PC-9 (cell line): ENCODE measurements around the gene CALML5. TPM values are rescaled to one million over a fixed set of nuclear protein-coding genes. Genes with fewer than 3 reads are reported as not detected.

Source experiments
- BruUV-seq: library from RNA; stranded (reverse); fragments of 400-500 nt; replicated peaks from 2 replicates; lab custom pipeline; 2021; lab: Mats Ljungman, UMichigan
- CTCF ChIA-PET: fragments of 300-600 bp; sonication (Branson Sonifier 250); formaldehyde crosslinking; loops from one replicate; lab custom pipeline; 2022; ENCODE audit warnings: antibody characterized with exemption; lab: Charles Lee
- POLR2A ChIA-PET: fragments of 300-600 bp; sonication (Branson Sonifier 250); formaldehyde crosslinking; loops from one replicate; lab custom pipeline; 2022; ENCODE audit warnings: antibody characterized with exemption; ENCODE audit not compliant: unreplicated experiment; lab: Charles Lee
- DNase-seq, 2 experiments: peaks; one replicate each; pipeline versions ENCODE4 v3.0.0 to v3.0.0-alpha.2; 2015 to 2022; ENCODE audit warnings: mixed read lengths in 1 of 2
- H2AFZ ChIP-seq: fragments of 200-600 bp; sonication (generic); 2 replicates; pipeline ENCODE4 v1.8.1; 2017; ENCODE audit warnings: antibody characterized with exemption
- H3F3A ChIP-seq: fragments of 200-600 bp; sonication (generic); 2 replicates; pipeline ENCODE4 v1.8.1; 2017; ENCODE audit warnings: antibody characterized with exemption, mild to moderate bottlenecking, low read depth; ENCODE audit not compliant: insufficient read depth
- H3K27ac ChIP-seq: fragments of 200-600 bp; sonication (generic); 2 replicates; pipeline ENCODE4 v1.6.1; 2016; ENCODE audit warnings: mixed run types
- H3K27me3 ChIP-seq: fragments of 200-600 bp; sonication (generic); 2 replicates; pipeline ENCODE4 v1.6.1; 2016; ENCODE audit warnings: low read depth, mixed run types; ENCODE audit not compliant: insufficient read depth
- H3K36me3 ChIP-seq: fragments of 200-600 bp; sonication (generic); 2 replicates; pipeline ENCODE4 v1.6.1; 2016; ENCODE audit warnings: low read depth, mixed run types
- H3K4me1 ChIP-seq: fragments of 200-600 bp; sonication (generic); replicated peaks from 2 replicates; pipeline ENCODE4 v1.6.1; 2016; ENCODE audit warnings: mixed run types; ENCODE audit not compliant: insufficient read depth
- H3K4me2 ChIP-seq: fragments of 200-600 bp; sonication (generic); 2 replicates; pipeline ENCODE4 v1.6.1; 2017; ENCODE audit warnings: mixed run types
- H3K4me3 ChIP-seq: fragments of 200-600 bp; sonication (generic); 2 replicates; pipeline ENCODE4 v1.6.1; 2016; ENCODE audit warnings: mixed run types
- H3K79me2 ChIP-seq: fragments of 200-600 bp; sonication (generic); 2 replicates; pipeline ENCODE4 v1.6.1; 2017; ENCODE audit warnings: low read depth, mixed run types
- H3K9me2 ChIP-seq: fragments of 200-600 bp; sonication (generic); 2 replicates; pipeline ENCODE4 v1.8.1; 2017; ENCODE audit warnings: mild to moderate bottlenecking; ENCODE audit not compliant: insufficient read depth
- H3K9me3 ChIP-seq: fragments of 200-600 bp; sonication (generic); 2 replicates; pipeline ENCODE4 v1.8.1; 2016; ENCODE audit warnings: low read depth; ENCODE audit not compliant: insufficient read depth
- H4K20me1 ChIP-seq: fragments of 200-600 bp; sonication (generic); 2 replicates; pipeline ENCODE4 v1.8.1; 2017; ENCODE audit not compliant: insufficient read depth
- EZH2 ChIP-seq: fragments of 200-600 bp; sonication (generic); IDR thresholded peaks from 2 replicates; pipeline ENCODE4 v1.8.0; 2017; ENCODE audit warnings: antibody characterized with exemption, low read depth
- intact Hi-C: fragments of 100-400 bp; cut with micrococcal nuclease; formaldehyde crosslinking; loops from one replicate; pipeline ENCODE4 v1.10.0; 2022; ENCODE audit not compliant: unreplicated experiment
- total RNA-seq: library from RNA; stranded (reverse); gene quantifications from 2 replicates; pipeline ENCODE4 v1.2.3, GENCODE V29; 2021
- TF ChIP-seq, protein P1 (sequence below): fragments of 200-600 bp; sonication (generic); conservative IDR thresholded peaks from 2 replicates; pipeline ENCODE4 v1.6.1; 2017; ENCODE audit warnings: mixed run types, antibody characterized with exemption, mild to moderate bottlenecking, moderate library complexity

CALML5 gene
- total RNA-seq, 1 experiment from 2014 or later, result 3.0 TPM

GRCh38 chr10:5481121-5481520 is 18.2 kb downstream of the CALML5 start:
- no peak for TF ChIP-seq EZH2
- TF ChIP-seq, protein P1, sequence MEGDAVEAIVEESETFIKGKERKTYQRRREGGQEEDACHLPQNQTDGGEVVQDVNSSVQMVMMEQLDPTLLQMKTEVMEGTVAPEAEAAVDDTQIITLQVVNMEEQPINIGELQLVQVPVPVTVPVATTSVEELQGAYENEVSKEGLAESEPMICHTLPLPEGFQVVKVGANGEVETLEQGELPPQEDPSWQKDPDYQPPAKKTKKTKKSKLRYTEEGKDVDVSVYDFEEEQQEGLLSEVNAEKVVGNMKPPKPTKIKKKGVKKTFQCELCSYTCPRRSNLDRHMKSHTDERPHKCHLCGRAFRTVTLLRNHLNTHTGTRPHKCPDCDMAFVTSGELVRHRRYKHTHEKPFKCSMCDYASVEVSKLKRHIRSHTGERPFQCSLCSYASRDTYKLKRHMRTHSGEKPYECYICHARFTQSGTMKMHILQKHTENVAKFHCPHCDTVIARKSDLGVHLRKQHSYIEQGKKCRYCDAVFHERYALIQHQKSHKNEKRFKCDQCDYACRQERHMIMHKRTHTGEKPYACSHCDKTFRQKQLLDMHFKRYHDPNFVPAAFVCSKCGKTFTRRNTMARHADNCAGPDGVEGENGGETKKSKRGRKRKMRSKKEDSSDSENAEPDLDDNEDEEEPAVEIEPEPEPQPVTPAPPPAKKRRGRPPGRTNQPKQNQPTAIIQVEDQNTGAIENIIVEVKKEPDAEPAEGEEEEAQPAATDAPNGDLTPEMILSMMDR, result no peak
- POLR2A ChIA-PET, result no interaction called here
- BruUV-seq, result no TSS peak

DNA sequence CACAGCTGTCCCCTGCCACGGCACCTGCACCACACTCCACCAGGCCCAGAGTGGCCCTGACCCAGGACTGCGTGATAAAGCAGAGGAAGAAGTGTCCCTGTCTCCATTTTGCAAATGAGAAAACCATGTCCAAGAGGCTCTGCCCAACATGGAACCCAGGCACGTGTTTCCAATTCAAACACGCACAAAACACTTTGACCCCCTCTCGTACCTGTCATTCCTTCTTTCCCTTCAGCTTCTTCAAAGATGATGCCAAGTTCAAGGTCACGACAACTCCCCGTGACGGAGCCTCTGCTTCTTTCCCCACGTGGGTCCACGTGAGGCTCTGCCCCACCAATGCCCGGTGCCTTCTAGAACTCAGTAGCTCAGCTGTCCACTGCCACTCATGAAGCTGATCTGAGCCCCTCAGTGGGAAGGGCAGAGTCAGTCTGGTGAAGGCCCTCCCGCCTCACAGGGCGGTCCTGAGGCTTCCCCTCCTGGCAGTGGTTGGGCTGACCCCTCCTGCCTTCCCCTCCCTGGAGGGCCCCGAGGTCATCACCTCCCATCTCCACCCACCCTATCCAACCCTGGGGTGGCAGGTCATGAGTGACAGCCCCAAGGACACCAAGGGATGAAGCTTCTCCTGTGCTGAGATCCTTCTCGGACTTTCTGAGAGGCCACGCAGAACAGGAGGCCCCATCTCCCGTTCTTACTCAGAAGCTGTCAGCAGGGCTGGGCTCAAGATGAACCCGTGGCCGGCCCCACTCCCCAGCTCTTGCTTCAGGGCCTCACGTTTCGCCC is 19.0 kb downstream of the CALML5 start:
- H3K4me2 ChIP-seq, result no peak overlapping the region
- no peaks in the 10 kb centered on the region for H3K9me3 ChIP-seq
- DNase-seq, result no peak
- no peak overlapping the region for H3K27ac ChIP-seq
- no TSS peak for BruUV-seq
- no peaks in the 10 kb centered on the region for H4K20me1 ChIP-seq
- no peak overlapping the region for H3K4me3 ChIP-seq
- no peaks in the 10 kb centered on the region for H3K9me2 ChIP-seq
- no peak overlapping the region for H2AFZ ChIP-seq
- H3K4me1 ChIP-seq, result no peaks in the 10 kb centered on the region
- H3F3A ChIP-seq, result no peaks in the 10 kb centered on the region
- no peak for TF ChIP-seq EZH2
- TF ChIP-seq, protein P1, result no peak
- CTCF ChIA-PET, result interaction anchor here (0.6 kb wide), 1 partner anchor 143 kb away, joined by 4 read pairs; no protein-coding TSS in a partner anchor
- no peaks in the 10 kb centered on the region for H3K79me2 ChIP-seq
- intact Hi-C loops, result no loop called here
- POLR2A ChIA-PET, result no interaction called here
- no peaks in the 10 kb centered on the region for H3K27me3 ChIP-seq
- H3K36me3 ChIP-seq, result no peaks in the 10 kb centered on the region

More at GRCh38 chr10:5481121-5481520, 18.2 kb downstream of the CALML5 start:
- H3K4me3 ChIP-seq, result no peak overlapping the region
- no peaks in the 10 kb centered on the region for H3K36me3 ChIP-seq
- intact Hi-C loops, result no loop called here
- CTCF ChIA-PET, result no interaction called here
- H3K4me2 ChIP-seq, result no peak overlapping the region
- no peaks in the 10 kb centered on the region for H3K9me3 ChIP-seq
- no peak for DNase-seq
- no peaks in the 10 kb centered on the region for H3F3A ChIP-seq
- H4K20me1 ChIP-seq, result no peaks in the 10 kb centered on the region
- no peak overlapping the region for H3K27ac ChIP-seq
- H3K79me2 ChIP-seq, result no peaks in the 10 kb centered on the region
- H3K4me1 ChIP-seq, result no peaks in the 10 kb centered on the region
- H3K9me2 ChIP-seq, result no peaks in the 10 kb centered on the region
- H2AFZ ChIP-seq, result no peak overlapping the region
- H3K27me3 ChIP-seq, result no peaks in the 10 kb centered on the region

DNA sequence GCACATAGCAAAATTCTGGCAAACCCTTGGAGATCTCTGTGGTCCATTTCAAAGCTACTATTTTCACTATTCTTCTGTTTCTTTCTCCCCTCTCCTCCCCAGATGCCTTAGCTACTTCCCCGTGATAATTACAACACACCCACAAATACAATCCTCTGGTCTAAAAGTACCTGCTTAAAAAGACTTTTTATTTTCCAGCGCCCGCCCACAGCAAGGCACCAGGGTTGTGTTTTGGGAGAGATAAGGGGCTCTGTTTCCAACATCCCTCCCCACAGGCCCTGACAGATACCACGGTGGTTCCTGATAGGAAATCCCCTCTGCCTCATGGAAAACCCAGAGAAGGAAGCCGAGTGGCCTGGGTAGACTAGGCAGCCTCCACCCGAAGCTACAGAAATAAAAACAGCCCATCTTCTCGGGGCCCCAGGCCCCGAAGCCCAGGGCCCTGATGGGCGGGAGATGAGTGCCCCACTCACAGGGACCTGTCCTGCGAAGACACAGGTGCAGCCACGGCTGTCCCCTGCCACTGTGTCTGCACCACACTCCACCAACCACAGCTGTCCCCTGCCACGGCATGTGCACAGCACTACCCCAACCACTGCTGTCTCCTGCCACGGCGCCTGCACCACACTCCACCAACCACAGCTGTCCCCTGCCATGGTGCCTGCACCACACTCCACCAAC is 19.7 kb downstream of the CALML5 start:
- no peak for DNase-seq
- H3K36me3 ChIP-seq, result no peaks in the 10 kb centered on the region
- peaks cover 5% of the 10 kb centered on the region; the same call in 1 of the 2 replicates for H3K4me1 ChIP-seq
- no peak overlapping the region for H2AFZ ChIP-seq
- no peak for TF ChIP-seq EZH2
- TF ChIP-seq, protein P1, result no peak
- ChIA-PET POLR2A (no interaction called here), CTCF (no interaction called here)
- intact Hi-C loops, result no loop called here
- H3F3A ChIP-seq, result no peaks in the 10 kb centered on the region
- H3K9me2 ChIP-seq, result no peaks in the 10 kb centered on the region
- H4K20me1 ChIP-seq, result no peaks in the 10 kb centered on the region
- H3K9me3 ChIP-seq, result no peaks in the 10 kb centered on the region
- H3K27ac ChIP-seq, result no peak overlapping the region
- H3K79me2 ChIP-seq, result no peaks in the 10 kb centered on the region
- H3K27me3 ChIP-seq, result no peaks in the 10 kb centered on the region
- BruUV-seq, result no TSS peak
- H3K4me3 ChIP-seq, result no peak overlapping the region
- no peak overlapping the region for H3K4me2 ChIP-seq
